SK-N-SH (cell line): ENCODE results near the gene NR6A1. TPM values are rescaled to one million over a fixed set of nuclear protein-coding genes. Genes with fewer than 3 reads are reported as not detected.
A peak's percentile ranks its signal among the peaks of the same experiment; 100 is the strongest.

Source experiments
- CTCF ChIA-PET: fragments of 300-600, 350-600 bp; formaldehyde crosslinking; extraction: SDS; loops from one replicate; lab custom pipeline; 2021; lab: Yijun Ruan, JAX
- POLR2A ChIA-PET: fragments of 350-600 bp; sonication (Branson Sonifier 250); formaldehyde crosslinking; extraction: SDS; loops from one replicate; lab custom pipeline; 2020; ENCODE audit warnings: antibody characterized with exemption, inconsistent platforms; lab: Yijun Ruan, JAX
- DNase-seq: peaks from one replicate; pipeline ENCODE4 v3.0.0; 2012
- H2AFZ ChIP-seq: fragments of 200-600 bp; sonication (generic); 2 replicates; pipeline ENCODE4 v1.8.1; 2016; ENCODE audit warnings: antibody characterized with exemption, mild to moderate bottlenecking, low read depth
- H3F3A ChIP-seq: fragments of 200-600 bp; sonication (generic); replicated peaks from 2 replicates; pipeline ENCODE3; 2016; ENCODE audit warnings: antibody characterized with exemption, mild to moderate bottlenecking; ENCODE audit not compliant: insufficient read depth
- H3K27ac ChIP-seq, 2 experiments: fragments of 200-500 bp in 1 of 2; fragments of 200-600 bp in 1 of 2; sonication (Bioruptor generic) in 1 of 2; sonication (generic), shearing (Covaris generic) in 1 of 2; 2 replicates each; pipeline versions ENCODE4 v1.5.1 to v1.6.1; 2014 to 2016; ENCODE audit warnings: low read depth in 2 of 2, inconsistent platforms in 1 of 2, low read length in 1 of 2, mild to moderate bottlenecking in 1 of 2, mixed read lengths in 1 of 2
- H3K27me3 ChIP-seq: fragments of 200-600 bp; sonication (generic), shearing (Covaris generic); 2 replicates; pipeline ENCODE4 v1.6.1; 2016; ENCODE audit warnings: mixed run types; ENCODE audit not compliant: insufficient read depth
- H3K36me3 ChIP-seq, 2 experiments: fragments of 200-500 bp in 1 of 2; fragments of 200-600 bp in 1 of 2; sonication (Bioruptor generic) in 1 of 2; sonication (generic) in 1 of 2; replicated peaks in 1 of 2; 2 replicates each; pipeline versions ENCODE3 to v1.5.1; 2014 to 2016; ENCODE audit warnings: low read length in 1 of 2, mild to moderate bottlenecking in 1 of 2; ENCODE audit not compliant: insufficient read depth in 2 of 2, control insufficient read depth in 1 of 2
- H3K4me1 ChIP-seq, 2 experiments: fragments of 200-500 bp in 1 of 2; fragments of 200-600 bp in 1 of 2; sonication (Bioruptor generic) in 1 of 2; sonication (generic), shearing (Covaris generic) in 1 of 2; 2 replicates each; pipeline versions ENCODE4 v1.5.1 to v1.6.1; 2014 to 2016; ENCODE audit warnings: low read depth in 1 of 2, low read length in 1 of 2, mixed run types in 1 of 2; ENCODE audit not compliant: insufficient read depth in 2 of 2, control insufficient read depth in 1 of 2
- H3K4me2 ChIP-seq: fragments of 200-600 bp; sonication (generic), shearing (Covaris generic); 2 replicates; pipeline ENCODE4 v1.6.1; 2017; ENCODE audit warnings: mixed run types
- H3K4me3 ChIP-seq, 2 experiments: fragments of 200-500 bp in 1 of 2; fragments of 200-600 bp in 1 of 2; sonication (Bioruptor generic) in 1 of 2; sonication (generic), shearing (Covaris generic) in 1 of 2; 2 replicates each; pipeline versions ENCODE4 v1.5.1 to v1.8.1; 2014 to 2016; ENCODE audit warnings: low read depth in 2 of 2, inconsistent platforms in 1 of 2, low read length in 1 of 2, mild to moderate bottlenecking in 1 of 2, mixed read lengths in 1 of 2, moderate library complexity in 1 of 2
- H3K79me2 ChIP-seq: fragments of 200-600 bp; sonication (generic); 2 replicates; pipeline ENCODE4 v1.8.1; 2017; ENCODE audit warnings: mild to moderate bottlenecking; ENCODE audit not compliant: insufficient read depth
- H3K9ac ChIP-seq: fragments of 200-600 bp; sonication (generic); 2 replicates; pipeline ENCODE4 v1.6.1; 2017; ENCODE audit warnings: mixed run types
- H3K9me2 ChIP-seq: fragments of 200-600 bp; sonication (generic); 2 replicates; pipeline ENCODE4 v1.6.1; 2017; ENCODE audit warnings: mixed run types
- H3K9me3 ChIP-seq: fragments of 200-600 bp; sonication (generic); 2 replicates; pipeline ENCODE4 v1.6.1; 2017; ENCODE audit warnings: mixed run types, mild to moderate bottlenecking, moderate library complexity
- H4K20me1 ChIP-seq: fragments of 200-600 bp; sonication (generic); 2 replicates; pipeline ENCODE4 v1.6.1; 2017; ENCODE audit warnings: mild to moderate bottlenecking, mixed run types; ENCODE audit not compliant: insufficient read depth
- CHD2 ChIP-seq: fragments of 150-350 bp; IDR thresholded peaks from 2 replicates; pipeline ENCODE4 v1.6.1; 2018; ENCODE audit warnings: low read length; ENCODE audit not compliant: partially characterized antibody
- EZH2phosphoT487 ChIP-seq: fragments of 200-600 bp; sonication (generic); IDR thresholded peaks from 2 replicates; pipeline ENCODE4 v1.6.1; 2017; ENCODE audit warnings: low read depth, mixed run types, mild to moderate bottlenecking, antibody characterized with exemption, moderate library complexity, borderline replicate concordance
- FOSL2 ChIP-seq: IDR thresholded peaks from 2 replicates; pipeline ENCODE4 v1.4.0; 2012; ENCODE audit warnings: low read depth, mild to moderate bottlenecking, moderate library complexity, borderline replicate concordance
- GABPA ChIP-seq: IDR thresholded peaks from 2 replicates; pipeline ENCODE4 v1.4.0; 2012; ENCODE audit warnings: low read depth, mild to moderate bottlenecking
- JUND ChIP-seq: IDR thresholded peaks from 2 replicates; pipeline ENCODE4 v1.4.0; 2012
- MEF2A ChIP-seq: IDR thresholded peaks from 2 replicates; pipeline ENCODE4 v1.4.0; 2012; ENCODE audit warnings: low read depth, borderline replicate concordance
- MXI1 ChIP-seq: IDR thresholded peaks from 2 replicates; pipeline ENCODE4 v1.6.1; 2012; ENCODE audit warnings: mild to moderate bottlenecking, low read depth, low read length, improper control_type of control experiment
- NFIC ChIP-seq: IDR thresholded peaks from 2 replicates; pipeline ENCODE4 v1.4.0; 2012; ENCODE audit warnings: borderline replicate concordance
- NRF1 ChIP-seq: IDR thresholded peaks from 2 replicates; pipeline ENCODE4 v1.6.1; 2012; ENCODE audit warnings: low read depth, mild to moderate bottlenecking, low read length
- PBX3 ChIP-seq: IDR thresholded peaks from 2 replicates; pipeline ENCODE4; 2012
- RCOR1 ChIP-seq: fragments of 150-350 bp; IDR thresholded peaks from 2 replicates; pipeline ENCODE4 v1.6.1; 2017; ENCODE audit warnings: antibody characterized with exemption, low read length
- SIN3A ChIP-seq: IDR thresholded peaks from 2 replicates; pipeline ENCODE4 v1.6.1; 2012; ENCODE audit warnings: low read depth, mild to moderate bottlenecking, low read length, moderate library complexity, borderline replicate concordance
- SMC3 ChIP-seq: IDR thresholded peaks from 2 replicates; pipeline ENCODE4 v1.6.1; 2012; ENCODE audit warnings: low read depth, low read length, improper control_type of control experiment
- TCF12 ChIP-seq: IDR thresholded peaks from 2 replicates; pipeline ENCODE4 v1.4.0; 2012
- USF1 ChIP-seq: IDR thresholded peaks from 2 replicates; pipeline ENCODE4 v1.4.0; 2012; ENCODE audit warnings: low read depth, borderline replicate concordance
- USF2 ChIP-seq: fragments of 150-350 bp; IDR thresholded peaks from 2 replicates; pipeline ENCODE4 v1.6.1; 2017; ENCODE audit warnings: antibody characterized with exemption, low read length, low read depth, borderline replicate concordance
- ZBTB33 ChIP-seq: IDR thresholded peaks from 2 replicates; pipeline ENCODE4 v1.4.0; 2012; ENCODE audit warnings: low read depth, borderline replicate concordance
- WGBS: methylation state at CpG from one replicate; pipeline ENCODE4 v1.1.6; 2017; ENCODE audit warnings: low lambda C conversion rate; 5-methylcytosine and 5-hydroxymethylcytosine counted together
- polyA plus RNA-seq, 3 experiments: library from polyadenylated mRNA; depleted of rRNA; stranded (reverse); fragments of >200 nt; gene quantifications; 2 replicates each; pipeline ENCODE4 v1.2.3, GENCODE V29; 2012

NR6A1 gene
- polyA plus RNA-seq, 1 of the 3 experiments (the other 2 are of a cell fraction) = 1.2 TPM

- 69% methylated on average over 12 of the region's 12 CpGs for WGBS
- H3K27ac ChIP-seq = peak overlapping the region; percentile 53 to 72; a peak in 3 of 4 replicates
These were observed 39.7 kb upstream of the NR6A1 start for GRCh38 chr9:124810663-124811355.

GRCh38 chr9:124809741-124810500 is 38.8 kb upstream of the NR6A1 start:
- DNase-seq = peak; percentile 15
- Histone ChIP-seq H3F3A (peaks cover 24% of the 10 kb centered on the region), H3K4me1 (peaks cover 0 to 25% of the 10 kb centered on the region in 2 experiments; a peak in 3 of 4 replicates), H3K36me3 (no peaks in the 10 kb centered on the region), H3K79me2 (no peaks in the 10 kb centered on the region), H3K9me2 (no peaks in the 10 kb centered on the region), H3K4me3 (no peak overlapping the region), H4K20me1 (no peaks in the 10 kb centered on the region), H3K4me2 (no peak overlapping the region), H3K9ac (no peak overlapping the region), H3K27ac (no peak overlapping the region), H3K27me3 (no peaks in the 10 kb centered on the region), H2AFZ (no peak overlapping the region), H3K9me3 (no peaks in the 10 kb centered on the region)
- 97% methylated on average over 51 of the region's 60 CpGs for WGBS
- no peak for TF ChIP-seq RCOR1
- TF ChIP-seq MXI1 = no peak
- no peak for TF ChIP-seq PBX3
- TF ChIP-seq NFIC = no peak
- TF ChIP-seq EZH2phosphoT487 = no peak
- TF ChIP-seq USF2 = no peak
- no peak for TF ChIP-seq CHD2
- TF ChIP-seq USF1 = no peak
- no peak for TF ChIP-seq ZBTB33
- TF ChIP-seq SMC3 = no peak
- no peak for TF ChIP-seq SIN3A
- no peak for TF ChIP-seq MEF2A
- TF ChIP-seq GABPA = no peak
- no peak for TF ChIP-seq JUND
- no peak for TF ChIP-seq NRF1
- CTCF ChIA-PET = interaction anchor here (1.0 to 3.6 kb wide), 5 partner anchors 8 to 43 kb away, joined by 3 to 20 read pairs (median 9); partner anchors contain the start of genes OLFML2A and WDR38
- POLR2A ChIA-PET = no interaction called here

More at GRCh38 chr9:124810663-124811355, 39.7 kb upstream of the NR6A1 start:
- H3K4me1 ChIP-seq = peaks cover 0 to 25% of the 10 kb centered on the region in 2 experiments; a peak in 3 of 4 replicates
- no peak overlapping the region for H3K4me3 ChIP-seq
- peaks cover 24% of the 10 kb centered on the region for H3F3A ChIP-seq
- H4K20me1 ChIP-seq = no peaks in the 10 kb centered on the region
- H3K9me3 ChIP-seq = no peaks in the 10 kb centered on the region
- H2AFZ ChIP-seq = 0 out of 2 replicates have a peak overlapping the region, but pooled peaks have one; percentile 29
- H3K9ac ChIP-seq = peak overlapping the region; percentile 59; the same call in 1 of the 2 replicates
- H3K4me2 ChIP-seq = peak overlapping the region; percentile 55; the same call in 1 of the 2 replicates
- H3K79me2 ChIP-seq = no peaks in the 10 kb centered on the region
- ChIA-PET POLR2A (no interaction called here), CTCF (interaction anchor here (1.0 to 2.4 kb wide), 4 partner anchors 29 to 42 kb away, joined by 3 to 13 read pairs (median 7); partner anchors contain the start of genes OLFML2A and WDR38)
- DNase-seq = peak; percentile 27
- H3K36me3 ChIP-seq = no peaks in the 10 kb centered on the region
- H3K27me3 ChIP-seq = no peaks in the 10 kb centered on the region
- TF ChIP-seq TCF12 = peak; percentile 21; the same call in 1 of the 2 replicates
- TF ChIP-seq FOSL2 = peak; percentile 39; the same call in 1 of the 2 replicates
- TF ChIP-seq MXI1 = no peak
- H3K9me2 ChIP-seq = no peaks in the 10 kb centered on the region
